GM23338 (cell line): ENCODE results near the gene SCIMP. TPM values are rescaled to one million over a fixed set of nuclear protein-coding genes. Genes with fewer than 3 reads are reported as not detected.

Experiments used
- ATAC-seq: fragments of 200-7000 bp; cut with Tn5 transposase; 3 replicates; pipeline ENCODE4 v1.9.1; 2020
- DNase-seq: peaks from one replicate; pipeline ENCODE4 v3.0.0-alpha.2; 2015; ENCODE audit warnings: low spot score
- H2AFZ ChIP-seq: fragments of 200-600 bp; sonication (generic); 2 replicates; pipeline ENCODE4 v1.8.0; 2016; ENCODE audit warnings: antibody characterized with exemption, mild to moderate bottlenecking, moderate library complexity
- H3F3A ChIP-seq: fragments of 200-600 bp; sonication (generic); replicated peaks from 2 replicates; pipeline ENCODE4 v1.8.0; 2017; ENCODE audit warnings: antibody characterized with exemption, mixed run types, low read depth
- H3K27ac ChIP-seq: fragments of 200-600 bp; sonication (generic); 2 replicates; pipeline ENCODE4 v1.6.1; 2016; ENCODE audit warnings: low read depth
- H3K27me3 ChIP-seq: fragments of 200-600 bp; sonication (generic); 2 replicates; pipeline ENCODE4 v1.8.0; 2016; ENCODE audit warnings: mild to moderate bottlenecking, mixed run types, moderate library complexity; ENCODE audit not compliant: insufficient read depth
- H3K36me3 ChIP-seq: fragments of 200-600 bp; sonication (generic); 2 replicates; pipeline ENCODE4 v1.8.0; 2016; ENCODE audit warnings: mild to moderate bottlenecking; ENCODE audit not compliant: insufficient read depth
- H3K4me1 ChIP-seq: fragments of 200-600 bp; sonication (generic); 2 replicates; pipeline ENCODE4 v1.8.0; 2016; ENCODE audit warnings: mild to moderate bottlenecking, moderate library complexity; ENCODE audit not compliant: insufficient read depth
- H3K4me2 ChIP-seq: fragments of 200-600 bp; sonication (generic); 2 replicates; pipeline ENCODE4 v1.7.1; 2017; ENCODE audit warnings: mixed run types
- H3K4me3 ChIP-seq: fragments of 200-600 bp; sonication (generic); 2 replicates; pipeline ENCODE4 v1.6.1; 2016; ENCODE audit warnings: mixed run types
- H3K79me2 ChIP-seq: fragments of 200-600 bp; sonication (generic); replicated peaks from 2 replicates; pipeline ENCODE4 v1.8.0; 2017; ENCODE audit warnings: mild to moderate bottlenecking; ENCODE audit not compliant: insufficient read depth
- H3K9me2 ChIP-seq: fragments of 200-600 bp; sonication (generic); 2 replicates; pipeline ENCODE4 v1.8.0; 2017; ENCODE audit not compliant: insufficient read depth
- H4K20me1 ChIP-seq: fragments of 200-600 bp; sonication (generic); replicated peaks from 2 replicates; pipeline ENCODE4 v1.8.0; 2017; ENCODE audit warnings: mild to moderate bottlenecking; ENCODE audit not compliant: insufficient read depth
- H3K27ac Mint-ChIP-seq: 2 replicates; pipeline ENCODE4 v1.8.0; 2020; ENCODE audit warnings: inconsistent platforms, mild to moderate bottlenecking, moderate library complexity, mixed read lengths
- H3K27me3 Mint-ChIP-seq: 3 replicates; pipeline ENCODE4 v1.8.0; 2022; ENCODE audit warnings: low read depth, mild to moderate bottlenecking, moderate library complexity, mixed read lengths, inconsistent platforms; ENCODE audit not compliant: insufficient read depth, poor library complexity
- H3K36me3 Mint-ChIP-seq: 3 replicates; pipeline ENCODE4 v1.8.0; 2021; ENCODE audit warnings: low read depth, mild to moderate bottlenecking, inconsistent platforms, moderate library complexity, mixed read lengths
- H3K4me1 Mint-ChIP-seq: 3 replicates; pipeline ENCODE4 v1.8.0; 2020; ENCODE audit warnings: mild to moderate bottlenecking, inconsistent platforms, mixed read lengths
- H3K4me3 Mint-ChIP-seq: 3 replicates; pipeline ENCODE4 v1.8.0; 2021; ENCODE audit warnings: moderate library complexity, mild to moderate bottlenecking, inconsistent platforms, mixed read lengths
- H3K9me3 Mint-ChIP-seq: 3 replicates; pipeline ENCODE4 v1.8.0; 2020; ENCODE audit warnings: moderate library complexity, mild to moderate bottlenecking, inconsistent platforms, mixed read lengths
- ETS1 ChIP-seq: IDR thresholded peaks from 2 replicates; pipeline ENCODE4 v1.6.1; 2016; ENCODE audit warnings: antibody characterized with exemption
- EZH2 ChIP-seq: fragments of 200-600 bp; sonication (generic); IDR thresholded peaks from one replicate; pipeline ENCODE4 v1.8.0; 2017; ENCODE audit warnings: antibody characterized with exemption, mild to moderate bottlenecking, low read depth; ENCODE audit not compliant: unreplicated experiment
- EZH2phosphoT487 ChIP-seq: fragments of 200-600 bp; sonication (generic); IDR thresholded peaks from one replicate; pipeline ENCODE4 v1.8.1; 2018; ENCODE audit warnings: antibody characterized with exemption; ENCODE audit not compliant: unreplicated experiment
- JUNB ChIP-seq: IDR thresholded peaks from one replicate; pipeline ENCODE4 v1.6.1; 2016; ENCODE audit warnings: antibody characterized with exemption; ENCODE audit not compliant: unreplicated experiment
- NANOG ChIP-seq: IDR thresholded peaks from 2 replicates; pipeline ENCODE4 v1.6.1; 2016; ENCODE audit warnings: antibody characterized with exemption, borderline replicate concordance
- POLR2AphosphoS5 ChIP-seq: IDR thresholded peaks from 2 replicates; pipeline ENCODE4 v1.6.1; 2016; ENCODE audit warnings: antibody characterized with exemption, low read depth
- STAT1 ChIP-seq: IDR thresholded peaks from one replicate; pipeline ENCODE4 v1.6.1; 2016; ENCODE audit warnings: antibody characterized with exemption; ENCODE audit not compliant: unreplicated experiment
- ZNF114 ChIP-seq: fragments of 250-450 bp; sonication (Bioruptor Pico); IDR thresholded peaks from 2 replicates; pipeline ENCODE4 v1.5.0; 2020; ENCODE audit warnings: mild to moderate bottlenecking, moderate library complexity
- ZNF331 ChIP-seq: fragments of 250-450 bp; sonication (Bioruptor Pico); IDR thresholded peaks from 2 replicates; pipeline ENCODE4 v1.5.0; 2020; ENCODE audit warnings: low read depth, mild to moderate bottlenecking, moderate library complexity
- ZNF462 ChIP-seq: fragments of 250-450 bp; sonication (Bioruptor Pico); IDR thresholded peaks from 2 replicates; pipeline ENCODE4 v1.5.0; 2020; ENCODE audit warnings: mild to moderate bottlenecking, moderate library complexity
- polyA plus RNA-seq: library from polyadenylated mRNA; unstranded; fragments of >200 nt; fragmentation: Nextera tagmentation; extraction: Ambion mirVana; gene quantifications from 2 replicates; pipeline ENCODE4 v1.2.1, GENCODE V29; 2016
- total RNA-seq: library from RNA; depleted of rRNA; stranded (reverse); fragments of >200 nt; shearing (Covaris generic); gene quantifications from 2 replicates; pipeline ENCODE4 v1.2.3, GENCODE V29; 2014
- TF ChIP-seq, protein P1 (sequence below), 2 experiments: fragments of 200-600 bp in 1 of 2; sonication (generic) in 1 of 2; conservative IDR thresholded peaks; 2 replicates each; pipeline versions ENCODE4 v1.5.1 to v1.6.1; 2016 to 2017; ENCODE audit warnings: antibody characterized with exemption in 2 of 2, low read depth in 2 of 2, mild to moderate bottlenecking in 2 of 2, moderate library complexity in 1 of 2
- TF ChIP-seq, protein P2 (sequence below): IDR thresholded peaks from one replicate; pipeline ENCODE4 v1.6.1; 2018; ENCODE audit warnings: antibody characterized with exemption; ENCODE audit not compliant: unreplicated experiment

Gene SCIMP
- total and polyA plus RNA-seq, 2 experiments from 2014 or later = 0.36 TPM; not detected in 1

DNA sequence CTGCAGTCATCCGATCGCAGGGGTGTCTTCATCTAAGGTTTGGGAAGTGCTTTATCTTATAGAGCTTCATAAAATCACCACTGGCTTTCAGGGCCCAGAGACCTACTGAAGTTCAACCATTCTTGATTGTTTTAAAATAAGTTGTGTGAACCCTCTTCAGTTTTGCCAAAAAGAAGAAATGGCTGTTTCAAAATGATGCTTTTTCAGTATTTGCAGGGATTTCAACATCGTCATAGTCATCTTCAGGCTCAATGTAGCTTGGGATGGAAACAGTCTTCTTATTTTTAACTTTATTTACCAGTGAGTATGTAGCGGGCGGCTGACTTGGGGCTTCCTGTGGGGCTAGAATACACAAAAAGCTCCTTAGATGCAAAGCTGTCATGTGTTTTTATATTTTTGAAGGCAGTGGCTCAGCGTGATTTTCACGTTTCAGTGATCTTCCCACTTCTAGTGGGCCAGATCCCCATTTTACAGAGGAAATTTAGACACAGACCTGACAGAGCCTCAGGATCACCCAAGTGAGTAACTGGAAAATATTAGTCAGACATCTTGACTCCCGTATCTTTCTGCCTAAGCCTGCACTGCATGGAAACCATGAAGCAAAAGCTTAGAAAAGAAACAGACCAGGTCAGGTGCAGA, 23.9 kb downstream of the SCIMP start (continued):
- TF ChIP-seq, protein P1, sequence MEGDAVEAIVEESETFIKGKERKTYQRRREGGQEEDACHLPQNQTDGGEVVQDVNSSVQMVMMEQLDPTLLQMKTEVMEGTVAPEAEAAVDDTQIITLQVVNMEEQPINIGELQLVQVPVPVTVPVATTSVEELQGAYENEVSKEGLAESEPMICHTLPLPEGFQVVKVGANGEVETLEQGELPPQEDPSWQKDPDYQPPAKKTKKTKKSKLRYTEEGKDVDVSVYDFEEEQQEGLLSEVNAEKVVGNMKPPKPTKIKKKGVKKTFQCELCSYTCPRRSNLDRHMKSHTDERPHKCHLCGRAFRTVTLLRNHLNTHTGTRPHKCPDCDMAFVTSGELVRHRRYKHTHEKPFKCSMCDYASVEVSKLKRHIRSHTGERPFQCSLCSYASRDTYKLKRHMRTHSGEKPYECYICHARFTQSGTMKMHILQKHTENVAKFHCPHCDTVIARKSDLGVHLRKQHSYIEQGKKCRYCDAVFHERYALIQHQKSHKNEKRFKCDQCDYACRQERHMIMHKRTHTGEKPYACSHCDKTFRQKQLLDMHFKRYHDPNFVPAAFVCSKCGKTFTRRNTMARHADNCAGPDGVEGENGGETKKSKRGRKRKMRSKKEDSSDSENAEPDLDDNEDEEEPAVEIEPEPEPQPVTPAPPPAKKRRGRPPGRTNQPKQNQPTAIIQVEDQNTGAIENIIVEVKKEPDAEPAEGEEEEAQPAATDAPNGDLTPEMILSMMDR (conservative IDR thresholded peaks at IDR 0.05; ENCODE audit: low read depth in 2 of 2) = no peak

DNA sequence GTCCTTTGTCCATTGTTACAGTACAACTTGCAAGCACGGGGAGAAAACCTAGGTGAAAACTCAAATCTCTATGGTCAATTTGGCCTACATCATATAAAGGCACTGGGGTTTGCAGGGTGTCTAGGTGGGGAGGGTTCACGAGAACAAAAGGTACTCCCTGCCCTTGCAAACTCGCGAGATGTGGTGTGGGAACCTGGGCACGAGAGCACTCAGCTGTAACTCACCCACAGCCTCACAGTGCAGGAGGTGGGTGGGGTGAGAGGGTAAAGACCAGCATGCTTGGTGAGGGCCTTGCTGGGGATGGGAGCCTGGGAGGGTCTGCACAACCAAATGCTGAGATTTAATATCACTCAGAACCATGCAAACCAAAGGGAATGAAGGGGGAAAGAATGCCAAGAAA, 24.6 kb downstream of the SCIMP start:
- DNase-seq (no peak), ATAC-seq (no peak)
- H3K4me3 Mint-ChIP-seq = no peak overlapping the region
- H3K27ac ChIP-seq = no peak overlapping the region
- no peaks in the 10 kb centered on the region for H3K9me2 ChIP-seq
- no peaks in the 10 kb centered on the region for H3K79me2 ChIP-seq
- H3K27me3 ChIP-seq = no peaks in the 10 kb centered on the region
- no peaks in the 10 kb centered on the region for H4K20me1 ChIP-seq
- no peaks in the 10 kb centered on the region for H3F3A ChIP-seq
- H3K4me2 ChIP-seq = no peak overlapping the region
- peaks cover 1% of the 10 kb centered on the region for H3K27me3 Mint-ChIP-seq
- no peaks in the 10 kb centered on the region for H3K9me3 Mint-ChIP-seq
- no peaks in the 10 kb centered on the region for H3K36me3 Mint-ChIP-seq
- no peak overlapping the region for H3K4me3 ChIP-seq
- no peak overlapping the region for H3K27ac Mint-ChIP-seq
- no peaks in the 10 kb centered on the region for H3K4me1 ChIP-seq
- H3K4me1 Mint-ChIP-seq = no peaks in the 10 kb centered on the region; the same call in 2 of the 3 replicates
- H3K36me3 ChIP-seq = no peaks in the 10 kb centered on the region
- no peak overlapping the region for H2AFZ ChIP-seq
- no peak for TF ChIP-seq POLR2AphosphoS5
- no peak for TF ChIP-seq EZH2phosphoT487
- TF ChIP-seq JUNB = no peak
- TF ChIP-seq EZH2 = no peak
- TF ChIP-seq STAT1 = no peak
- TF ChIP-seq, protein P2, sequence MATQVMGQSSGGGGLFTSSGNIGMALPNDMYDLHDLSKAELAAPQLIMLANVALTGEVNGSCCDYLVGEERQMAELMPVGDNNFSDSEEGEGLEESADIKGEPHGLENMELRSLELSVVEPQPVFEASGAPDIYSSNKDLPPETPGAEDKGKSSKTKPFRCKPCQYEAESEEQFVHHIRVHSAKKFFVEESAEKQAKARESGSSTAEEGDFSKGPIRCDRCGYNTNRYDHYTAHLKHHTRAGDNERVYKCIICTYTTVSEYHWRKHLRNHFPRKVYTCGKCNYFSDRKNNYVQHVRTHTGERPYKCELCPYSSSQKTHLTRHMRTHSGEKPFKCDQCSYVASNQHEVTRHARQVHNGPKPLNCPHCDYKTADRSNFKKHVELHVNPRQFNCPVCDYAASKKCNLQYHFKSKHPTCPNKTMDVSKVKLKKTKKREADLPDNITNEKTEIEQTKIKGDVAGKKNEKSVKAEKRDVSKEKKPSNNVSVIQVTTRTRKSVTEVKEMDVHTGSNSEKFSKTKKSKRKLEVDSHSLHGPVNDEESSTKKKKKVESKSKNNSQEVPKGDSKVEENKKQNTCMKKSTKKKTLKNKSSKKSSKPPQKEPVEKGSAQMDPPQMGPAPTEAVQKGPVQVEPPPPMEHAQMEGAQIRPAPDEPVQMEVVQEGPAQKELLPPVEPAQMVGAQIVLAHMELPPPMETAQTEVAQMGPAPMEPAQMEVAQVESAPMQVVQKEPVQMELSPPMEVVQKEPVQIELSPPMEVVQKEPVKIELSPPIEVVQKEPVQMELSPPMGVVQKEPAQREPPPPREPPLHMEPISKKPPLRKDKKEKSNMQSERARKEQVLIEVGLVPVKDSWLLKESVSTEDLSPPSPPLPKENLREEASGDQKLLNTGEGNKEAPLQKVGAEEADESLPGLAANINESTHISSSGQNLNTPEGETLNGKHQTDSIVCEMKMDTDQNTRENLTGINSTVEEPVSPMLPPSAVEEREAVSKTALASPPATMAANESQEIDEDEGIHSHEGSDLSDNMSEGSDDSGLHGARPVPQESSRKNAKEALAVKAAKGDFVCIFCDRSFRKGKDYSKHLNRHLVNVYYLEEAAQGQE = no peak
- TF ChIP-seq ZNF114 (CRISPR knock-in tag) = no peak
- no peak for TF ChIP-seq ZNF331 (CRISPR knock-in tag)
- no peak for TF ChIP-seq ETS1
- TF ChIP-seq ZNF462 = no peak
- no peak for TF ChIP-seq NANOG
